DMS153 (cell line): ENCODE data around the gene CARS1.

Experiments
- DNase-seq: peaks from one replicate; lab custom pipeline; 2025; lab: John Stamatoyannopoulos, UW

The CARS1 gene

GRCh38 chr11:3060436-3061025 is 3.3 kb upstream of the CARS1 start:
- no peak for DNase-seq

DNA sequence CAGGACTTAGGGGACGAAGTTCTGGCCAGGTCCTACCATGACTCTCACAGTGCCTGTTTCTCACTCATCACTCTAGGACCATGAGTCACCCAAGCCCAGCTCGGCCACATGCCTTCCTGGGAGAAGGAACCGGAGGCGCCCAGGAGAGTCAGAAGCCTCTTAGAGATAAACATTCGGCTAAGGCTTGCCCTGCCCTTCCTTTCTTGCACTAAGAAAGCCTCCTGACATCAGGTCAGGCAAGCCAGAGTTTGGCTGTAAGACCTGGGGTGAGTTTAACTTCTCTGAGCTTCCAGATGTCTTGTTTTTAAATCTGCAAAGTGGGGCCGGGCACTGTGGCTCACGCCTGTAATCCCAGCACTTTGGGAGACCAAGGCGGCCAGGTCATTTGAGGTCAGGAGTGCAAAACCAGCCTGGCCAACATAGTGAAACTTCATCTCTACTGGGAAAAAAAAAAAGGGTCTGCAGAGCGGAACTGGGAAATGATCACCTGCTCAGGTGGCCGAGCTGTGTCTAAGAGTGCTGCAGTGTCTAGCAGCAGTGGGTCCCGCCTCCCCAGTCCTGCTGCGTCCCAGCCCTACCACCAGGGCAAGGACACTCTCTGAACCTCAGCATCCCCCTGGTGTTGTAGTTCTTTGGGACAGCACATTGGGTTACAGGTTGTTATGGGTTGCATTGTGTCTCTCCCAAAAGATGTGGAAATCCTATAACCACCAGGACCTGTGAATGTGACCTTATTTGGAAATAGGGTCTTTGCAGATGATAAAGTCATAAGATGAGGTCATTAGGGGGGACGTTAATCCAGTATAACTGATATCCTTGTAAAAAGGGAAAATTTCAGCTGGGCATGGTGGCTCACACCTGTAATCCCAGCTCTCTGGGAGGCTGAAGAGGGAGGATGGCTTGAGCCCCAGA is 1.8 kb upstream of the CARS1 start:
- DNase-seq: no peak

DNA sequence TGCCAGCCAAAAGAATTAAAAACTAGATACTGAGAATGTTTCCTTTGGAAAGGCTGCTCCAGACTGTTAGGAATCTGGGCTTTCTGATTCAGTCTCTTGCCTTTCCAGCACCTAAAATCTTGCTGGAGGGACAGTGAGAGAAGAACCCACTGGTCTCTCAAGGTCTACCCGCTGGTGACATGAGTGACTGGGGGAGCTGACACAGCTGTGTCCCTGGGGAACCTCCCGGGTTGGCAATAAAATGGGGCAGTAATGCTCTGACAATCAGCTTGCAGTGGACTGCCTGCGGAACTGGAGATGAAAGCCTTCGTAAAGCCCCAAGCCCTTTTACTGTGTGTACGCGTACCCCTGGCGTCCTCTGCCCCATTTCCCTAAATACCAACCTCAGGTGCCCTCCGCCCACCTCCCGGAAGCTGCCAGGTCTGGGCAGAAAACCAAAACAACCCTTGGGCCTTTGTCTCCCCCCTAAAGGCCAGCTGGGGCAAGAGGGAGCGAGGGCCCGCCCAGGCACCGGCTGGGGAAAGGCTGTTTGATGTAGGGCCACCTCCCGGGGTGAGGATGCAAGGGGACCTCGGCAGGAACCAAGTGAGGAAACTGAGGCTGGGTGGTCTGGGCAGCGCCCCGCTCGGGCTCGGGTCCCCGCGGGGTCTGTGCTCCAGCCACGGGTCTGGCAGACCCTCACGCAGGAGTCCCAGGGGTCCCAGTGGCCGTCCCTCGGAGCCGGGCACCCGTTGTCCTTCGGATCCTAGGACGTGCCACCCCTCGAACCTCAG is 741 bp downstream of the CARS1 start:
- no peak for DNase-seq

GRCh38 chr11:3055891-3056290 is 1.3 kb downstream of the CARS1 start:
- no peak for DNase-seq

DNA sequence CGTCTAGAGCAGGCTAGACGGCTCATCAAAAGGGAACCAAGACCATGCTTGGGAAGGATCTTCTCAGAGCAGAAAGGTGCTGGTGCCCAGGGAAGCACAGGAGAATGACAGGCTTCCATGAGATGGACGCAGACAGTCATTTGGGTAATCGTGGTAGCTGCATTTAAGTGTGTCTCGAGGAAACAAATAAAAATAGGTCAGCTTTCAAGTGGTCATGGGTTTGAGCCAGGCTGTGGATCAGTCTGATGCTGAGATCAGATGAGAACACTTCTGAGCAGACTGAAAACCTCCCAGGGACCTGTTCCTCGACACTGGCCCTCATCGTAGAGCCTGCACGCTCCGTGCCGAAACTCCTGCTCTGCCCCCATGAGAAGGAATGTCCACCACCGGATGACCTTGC is 4.7 kb downstream of the CARS1 start:
- DNase-seq: no peak

GRCh38 chr11:3052109-3052479 is 5.1 kb downstream of the CARS1 start:
- DNase-seq: peak; percentile 18

GRCh38 chr11:3051196-3052108 is 5.8 kb downstream of the CARS1 start:
- DNase-seq: no peak

GRCh38 chr11:3050386-3051195 is 6.6 kb downstream of the CARS1 start:
- no peak for DNase-seq

DNA sequence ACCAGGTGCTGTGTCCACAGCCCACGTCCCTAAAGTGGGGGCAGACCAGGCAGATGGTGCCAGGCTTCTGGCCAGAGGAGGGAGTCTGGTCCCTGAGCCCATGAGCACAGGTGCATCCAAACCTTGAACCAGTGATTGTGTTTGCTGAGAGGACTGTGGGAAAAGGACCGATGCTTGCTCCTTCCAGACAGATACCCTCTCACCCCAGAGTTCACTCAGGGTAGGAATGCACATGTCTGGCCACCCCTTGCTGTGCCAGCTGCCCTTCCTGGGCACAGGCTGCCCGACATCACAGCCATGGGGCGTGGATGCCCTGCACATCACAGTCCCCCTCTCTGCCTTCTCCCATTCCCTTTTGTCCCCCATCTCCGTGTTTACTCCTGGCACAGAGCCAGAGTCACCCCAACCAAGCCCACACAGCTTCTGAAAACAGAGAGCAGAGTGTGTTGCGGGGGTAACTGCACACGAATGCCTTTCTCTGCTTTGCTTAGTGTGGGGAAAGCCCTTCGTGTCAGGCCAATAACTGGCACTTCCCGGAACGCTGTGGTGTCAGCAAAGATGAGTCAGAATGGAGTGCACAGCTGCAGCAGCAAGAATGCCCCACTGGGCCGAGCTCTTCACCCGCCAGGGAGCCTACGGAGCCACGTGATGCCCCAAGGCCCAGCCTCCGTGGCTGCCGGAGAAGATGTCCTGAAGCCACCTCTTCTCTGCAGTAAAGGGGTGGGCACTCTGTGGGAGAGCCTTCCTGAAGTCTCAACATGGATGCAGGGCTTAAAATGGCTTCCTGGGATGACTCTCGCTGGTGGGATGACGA is 7.6 kb downstream of the CARS1 start:
- DNase-seq: peak; percentile 18

DNA sequence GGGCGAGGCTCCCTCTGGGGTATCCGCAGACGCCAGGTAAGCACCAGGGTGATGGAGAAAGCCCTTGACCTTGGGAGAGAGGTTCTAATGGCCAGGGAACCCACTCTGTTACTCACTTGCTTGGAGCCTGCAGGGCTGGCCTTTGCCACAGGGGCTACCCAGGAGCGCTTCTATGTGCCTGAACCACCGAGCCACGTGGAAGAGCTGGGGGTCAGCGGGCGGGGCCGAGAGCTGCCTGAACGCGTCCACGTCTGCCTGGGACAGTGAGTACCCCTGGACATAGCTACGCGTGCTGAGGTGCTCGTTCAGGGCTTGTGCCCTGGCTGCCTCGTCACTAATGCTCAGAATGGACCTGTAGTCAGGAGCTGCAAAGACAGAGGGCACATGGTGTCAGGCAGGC is 9.6 kb downstream of the CARS1 start:
- DNase-seq: no peak

- DNase-seq: no peak
These were observed 10.6 kb downstream of the CARS1 start for GRCh38 chr11:3046641-3047040.

DNA sequence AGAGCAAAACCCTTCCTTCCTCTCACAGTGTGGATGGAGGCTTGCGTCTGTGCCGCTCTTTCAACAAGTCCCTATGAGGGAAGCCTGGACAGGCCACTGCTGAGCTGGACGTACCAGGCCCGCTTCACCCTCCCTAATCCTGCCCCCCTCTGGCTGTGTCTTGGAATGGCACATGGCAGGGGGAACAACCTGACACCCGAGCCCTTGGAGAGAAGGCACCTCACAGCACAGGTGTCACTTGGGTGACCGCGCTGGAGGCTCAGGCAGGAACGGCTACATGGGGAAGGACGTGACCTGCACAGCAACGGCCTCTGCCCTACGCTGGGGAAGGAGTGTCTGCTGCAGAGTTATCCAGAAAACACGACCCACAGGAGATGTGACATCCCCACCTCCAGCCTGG is 11.0 kb downstream of the CARS1 start:
- no peak for DNase-seq

- DNase-seq: no peak
These were observed 12.3 kb downstream of the CARS1 start for GRCh38 chr11:3044915-3045314.

DNA sequence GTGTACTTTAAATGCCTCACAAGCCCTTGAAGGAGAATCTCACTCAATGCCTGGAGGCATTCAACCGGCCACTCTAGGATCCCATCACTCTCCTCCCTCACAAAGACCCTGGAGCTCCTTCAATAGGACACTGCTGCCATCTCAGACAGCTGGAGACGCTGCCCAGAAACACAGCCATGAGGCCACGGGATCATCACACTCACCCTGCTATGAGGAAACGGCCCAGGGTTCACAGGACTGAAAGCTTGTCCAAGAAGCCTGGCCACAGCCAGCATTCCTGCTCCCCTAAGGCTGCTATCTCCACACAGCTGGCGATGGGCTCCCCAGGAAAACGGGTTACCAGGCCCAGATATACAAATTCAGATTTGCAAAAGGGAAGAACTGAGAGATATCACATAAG is 13.2 kb downstream of the CARS1 start:
- no peak for DNase-seq

- DNase-seq: no peak
These were observed 13.8 kb downstream of the CARS1 start for GRCh38 chr11:3043315-3043871.

DNA sequence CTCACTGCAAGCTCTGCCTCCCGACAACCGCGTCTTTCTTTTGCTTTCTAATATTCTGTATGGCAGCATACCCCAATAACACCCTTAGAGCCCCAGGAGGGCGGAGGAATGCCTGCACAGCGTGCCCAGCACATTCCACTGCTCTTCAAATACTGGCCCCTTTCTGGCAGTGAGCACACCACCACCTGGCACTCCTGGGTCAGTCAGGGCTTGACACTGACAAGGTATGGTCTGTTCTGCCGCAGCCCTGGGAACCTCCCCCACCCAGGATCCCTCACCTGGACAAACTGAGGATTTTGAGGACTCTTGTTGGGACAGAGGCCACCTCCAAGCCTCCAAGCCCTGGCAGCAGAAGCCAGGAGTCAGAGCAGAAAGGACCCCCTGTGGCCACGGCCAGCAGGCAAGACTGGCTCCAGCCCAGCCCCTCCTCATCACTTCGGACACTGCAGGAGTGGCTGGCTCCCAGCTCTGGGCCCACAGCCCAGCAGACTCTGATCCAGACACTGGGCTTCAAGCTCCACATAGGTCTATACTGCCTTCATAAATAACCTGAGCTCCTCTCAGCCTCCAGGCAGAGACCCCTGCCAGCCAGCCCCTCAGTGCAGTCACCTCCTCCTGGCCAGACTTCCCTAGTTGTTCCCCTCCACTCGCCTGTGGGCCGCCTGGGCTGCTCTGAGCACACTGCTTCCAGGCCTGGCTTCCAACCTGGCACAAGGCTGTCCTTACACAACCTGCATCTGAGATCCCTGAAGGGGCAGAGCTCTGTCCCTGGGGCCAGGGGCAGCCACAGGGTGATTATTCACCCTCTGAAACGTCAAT is 14.5 kb downstream of the CARS1 start:
- no peak for DNase-seq

DNA sequence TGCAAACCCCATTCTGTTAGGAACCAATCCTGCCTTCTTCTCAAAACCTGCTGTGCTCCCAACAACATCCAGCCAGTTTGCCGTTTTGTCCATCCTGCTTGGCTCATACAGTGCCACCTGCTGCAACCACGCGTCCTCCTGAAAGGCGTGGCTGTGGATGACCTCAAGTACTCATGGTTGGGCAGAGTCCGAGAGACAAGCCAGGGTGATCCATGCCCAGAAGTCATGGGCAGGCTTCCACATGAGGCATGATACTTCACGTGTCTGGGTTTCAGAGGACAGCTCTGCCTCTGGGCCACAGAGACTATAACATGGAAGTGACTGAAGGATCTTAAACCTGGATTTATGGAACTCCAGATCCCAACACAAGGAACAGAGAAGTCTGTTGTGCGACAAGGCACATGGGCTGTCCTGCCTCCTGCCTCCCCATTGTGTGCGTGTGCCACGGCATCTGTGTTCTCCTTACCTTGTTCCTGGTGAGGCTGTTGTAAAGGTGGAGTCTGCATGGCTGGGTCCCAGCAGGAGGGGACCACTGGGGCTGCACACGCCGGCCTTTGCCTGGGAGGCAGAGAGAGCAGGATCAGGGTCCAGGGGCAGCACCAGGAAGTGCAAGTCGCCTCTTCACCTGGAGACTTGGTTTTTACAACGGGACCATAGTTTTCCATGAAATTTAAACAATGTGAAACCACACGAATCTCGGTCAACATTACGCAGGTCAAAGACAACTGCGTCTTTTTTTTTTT is 15.4 kb downstream of the CARS1 start:
- no peak for DNase-seq

- no peak for DNase-seq
These were observed 16.3 kb downstream of the CARS1 start for GRCh38 chr11:3040881-3041280.
